ENCODE data around the gene CP.

CP gene

GRCh38 chr3:149145974-149146373, 75.7 kb downstream of the CP start:
- TF ChIP-seq ZFX (IDR thresholded peaks at IDR 0.05; ENCODE audit: borderline replicate concordance) = no peak
- TF ChIP-seq CTCF (IDR thresholded peaks at IDR 0.05) = no peak
- H3K27ac ChIP-seq = no peak overlapping the region

- no peak overlapping the region for H3K27ac ChIP-seq
- no peak for TF ChIP-seq ZFX (IDR thresholded peaks at IDR 0.05; ENCODE audit: borderline replicate concordance)
- no peak for TF ChIP-seq CTCF (IDR thresholded peaks at IDR 0.05)
Measured at GRCh38 chr3:149145356-149145755, 76.3 kb downstream of the CP start.

GRCh38 chr3:149142682-149143081, 78.9 kb downstream of the CP start:
- no peak for TF ChIP-seq ZFX (IDR thresholded peaks at IDR 0.05; ENCODE audit: borderline replicate concordance)
- no peak for TF ChIP-seq CTCF (IDR thresholded peaks at IDR 0.05)
- no peak overlapping the region for H3K27ac ChIP-seq

- TF ChIP-seq ZFX (IDR thresholded peaks at IDR 0.05; ENCODE audit: borderline replicate concordance) (no peak), CTCF (IDR thresholded peaks at IDR 0.05) (no peak)
- no peak overlapping the region for H3K27ac ChIP-seq
Measured at GRCh38 chr3:149134575-149134974, 87.1 kb downstream of the CP start.

GRCh38 chr3:149131589-149131988, 90.0 kb downstream of the CP start:
- no peak overlapping the region for H3K27ac ChIP-seq
- TF ChIP-seq ZFX (IDR thresholded peaks at IDR 0.05; ENCODE audit: borderline replicate concordance) = no peak

GRCh38 chr3:149129326-149130205, 92.1 kb downstream of the CP start, which contains the start of gene HPS3:
TSS of gene HPS3 (plus strand) at chr3:149129638. CDS start at chr3:149129724, 86 bp downstream.
- H3K27ac ChIP-seq = peak within 1 kb of the TSS; percentile 77
- TF ChIP-seq CTCF (IDR thresholded peaks at IDR 0.05) (0 out of 2 replicates have a peak, but pooled peaks have one; percentile 13), ZFX (IDR thresholded peaks at IDR 0.05; ENCODE audit: borderline replicate concordance) (no peak)

GRCh38 chr3:149128821-149129220, 92.8 kb downstream of the CP start:
- peak overlapping the region; percentile 77 for H3K27ac ChIP-seq
- TF ChIP-seq CTCF (IDR thresholded peaks at IDR 0.05) (no peak), ZFX (IDR thresholded peaks at IDR 0.05; ENCODE audit: borderline replicate concordance) (no peak)

Data from 22Rv1 (cell line).